GM18870 (cell line): Measurements from ENCODE around the gene NDUFB6.
"Not testable (repeated sequence)": the region's sequence is repeated elsewhere in the genome, so short reads cannot be mapped to it uniquely, and the experiment has no call there.

ENCODE experiments used
- ATAC-seq: cut with Tn5 transposase; IDR thresholded peaks from one replicate; pipeline ENCODE4 v1.9.1; 2021; ENCODE audit warnings: moderate library complexity; ENCODE audit not compliant: unreplicated experiment

NDUFB6 gene

DNA sequence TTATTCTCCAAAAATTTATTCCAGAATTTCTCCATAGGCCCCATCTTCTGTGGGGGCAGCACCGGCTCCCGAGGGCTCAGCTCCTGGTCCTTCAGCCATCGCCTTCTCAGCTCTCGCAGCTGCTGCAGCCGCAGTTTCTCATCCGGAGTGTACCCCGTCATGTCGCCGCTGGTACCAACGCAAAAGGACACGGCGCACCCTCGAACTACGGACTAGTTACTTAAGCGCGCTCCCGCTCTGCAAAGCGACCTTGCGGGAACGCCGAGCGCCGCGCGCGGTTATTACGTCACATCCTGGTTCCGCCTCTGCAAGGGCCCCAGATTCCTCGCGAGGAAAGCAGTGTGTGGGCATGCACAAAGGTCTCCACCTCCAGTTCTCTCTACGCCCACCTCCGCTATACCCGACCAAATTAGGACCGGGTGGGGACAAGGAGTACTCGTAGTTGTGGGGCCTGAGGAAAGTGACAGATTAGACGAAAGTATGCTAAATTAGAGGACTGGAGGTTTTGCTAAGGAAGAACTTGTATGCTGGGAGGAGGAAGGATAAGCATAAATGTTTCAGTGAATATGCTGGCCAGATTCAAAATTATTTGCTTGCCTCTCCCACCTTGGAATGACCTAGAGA, at the start of gene NDUFB6:
NDUFB6 (minus strand) TSS at position 260 of the 624 bp plus-strand sequence; CDS start at position 161, 99 bp downstream.
- peak; percentile 75 for ATAC-seq

GRCh38 chr9:32618261-32618660, 45.3 kb upstream of the NDUFB6 start:
- ATAC-seq = no peak

GRCh38 chr9:32606811-32607210, 33.9 kb upstream of the NDUFB6 start:
- no peak for ATAC-seq

DNA sequence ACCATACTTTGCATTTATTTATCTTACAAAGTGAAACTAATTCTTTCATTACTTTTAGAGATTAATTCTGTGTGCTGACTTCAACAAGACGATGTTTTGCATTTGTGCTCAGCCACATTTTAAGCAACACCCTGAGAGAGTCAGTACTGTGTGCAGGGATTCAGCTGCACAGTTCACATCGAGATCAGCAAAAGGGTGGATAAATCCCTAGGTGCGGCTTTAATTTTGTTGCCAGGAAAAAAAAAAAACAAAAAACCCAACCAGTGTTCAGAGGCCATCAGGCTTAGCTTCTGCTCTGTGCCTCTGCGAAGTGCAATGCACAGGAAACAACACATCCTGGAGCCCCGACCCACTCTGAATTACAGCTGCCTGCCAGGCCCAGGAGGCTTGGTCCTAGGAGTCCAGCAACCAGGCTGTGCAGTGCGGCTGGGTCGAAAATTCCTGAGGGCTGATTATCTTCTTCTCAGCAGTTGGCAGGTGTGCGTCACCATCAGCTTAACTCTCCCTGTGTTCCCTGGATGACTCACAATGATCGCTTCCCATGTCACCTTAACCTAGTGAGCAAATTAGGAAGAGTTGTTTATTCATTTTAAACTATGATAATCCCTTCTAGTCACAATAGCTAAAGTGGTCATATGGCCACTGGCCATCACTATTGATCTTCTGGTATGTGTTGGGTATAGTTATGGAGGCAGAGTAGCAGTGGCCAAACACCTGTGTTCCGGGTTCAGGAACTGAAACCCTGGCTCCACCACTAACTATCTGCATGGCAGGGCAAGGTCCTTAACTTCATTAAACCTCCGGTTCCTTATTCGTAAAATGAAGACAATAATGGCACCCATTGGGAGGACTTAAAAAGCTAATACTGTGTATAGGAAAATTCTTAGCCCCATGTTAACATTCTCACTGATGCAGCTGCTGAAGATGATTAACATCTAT, 31.2 kb upstream of the NDUFB6 start:
- peak; percentile 91 for ATAC-seq

- not testable (repeated sequence) for ATAC-seq
Measured at GRCh38 chr9:32599021-32599420, 26.1 kb upstream of the NDUFB6 start.

- ATAC-seq = no peak
Measured at GRCh38 chr9:32596936-32597335, 24.0 kb upstream of the NDUFB6 start.

- ATAC-seq = no peak
Measured at GRCh38 chr9:32596096-32596865, 23.3 kb upstream of the NDUFB6 start.

DNA sequence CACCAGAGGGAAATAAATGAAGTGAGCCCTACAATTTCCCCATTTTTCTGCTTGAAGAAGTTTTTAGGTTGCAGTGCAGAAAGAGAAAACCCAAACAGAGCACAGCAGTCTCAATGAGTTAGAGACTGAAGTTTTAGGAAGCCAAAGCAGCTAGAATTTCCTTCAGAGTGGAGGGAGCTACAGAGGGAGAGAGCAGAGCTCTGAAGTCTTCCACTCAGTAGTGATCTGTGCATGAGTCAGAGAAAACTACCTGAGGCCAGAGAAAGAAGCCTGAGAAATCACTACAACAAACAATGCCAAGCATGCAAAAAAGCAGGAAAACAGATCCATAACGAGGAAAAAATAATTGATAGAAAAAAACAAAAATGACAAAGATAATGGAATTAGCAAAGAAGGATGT, 17.9 kb upstream of the NDUFB6 start:
- ATAC-seq = no peak

DNA sequence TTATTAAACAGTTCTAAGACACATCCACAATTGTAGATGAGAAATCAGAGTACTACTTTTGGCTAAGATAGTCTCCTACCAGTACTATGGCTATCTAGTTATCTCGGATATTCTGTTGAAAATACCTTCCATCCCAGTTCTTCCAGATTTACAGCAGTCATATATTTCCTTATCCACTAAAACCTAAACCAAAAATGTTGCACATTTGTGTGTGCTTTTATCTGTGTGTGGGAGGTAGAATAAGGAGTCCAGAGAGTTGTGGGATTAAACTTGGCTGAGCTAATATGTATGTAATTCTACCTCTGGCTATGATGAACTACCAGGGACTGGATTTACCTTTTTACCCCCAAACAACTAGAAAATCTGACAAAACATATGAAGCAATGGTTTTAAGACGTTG, 17.5 kb upstream of the NDUFB6 start:
- no peak for ATAC-seq

GRCh38 chr9:32589083-32589723, 16.2 kb upstream of the NDUFB6 start:
- ATAC-seq = peak; percentile 65

- no peak for ATAC-seq
Measured at GRCh38 chr9:32587901-32588300, 14.9 kb upstream of the NDUFB6 start.

DNA sequence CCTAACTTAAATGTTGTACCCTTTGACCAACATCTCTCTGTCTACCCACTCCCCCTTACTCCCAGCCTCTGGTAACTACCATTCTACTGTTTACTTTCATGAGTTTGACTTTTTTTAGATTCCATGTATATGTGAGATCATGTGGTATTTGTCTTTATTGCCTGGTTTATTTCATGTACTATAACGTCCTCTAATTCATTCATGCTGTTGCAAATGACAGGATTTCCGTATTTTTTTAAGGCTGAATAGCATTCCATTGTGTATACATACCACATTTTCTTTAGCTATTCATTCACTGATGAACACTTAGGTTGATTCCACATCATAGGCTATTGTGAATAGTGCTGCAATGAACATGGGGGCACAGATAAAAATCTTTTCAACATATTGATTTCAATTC, 11.8 kb upstream of the NDUFB6 start:
- ATAC-seq = no peak

GRCh38 chr9:32581512-32582143, 8.7 kb upstream of the NDUFB6 start:
- peak; percentile 55 for ATAC-seq

DNA sequence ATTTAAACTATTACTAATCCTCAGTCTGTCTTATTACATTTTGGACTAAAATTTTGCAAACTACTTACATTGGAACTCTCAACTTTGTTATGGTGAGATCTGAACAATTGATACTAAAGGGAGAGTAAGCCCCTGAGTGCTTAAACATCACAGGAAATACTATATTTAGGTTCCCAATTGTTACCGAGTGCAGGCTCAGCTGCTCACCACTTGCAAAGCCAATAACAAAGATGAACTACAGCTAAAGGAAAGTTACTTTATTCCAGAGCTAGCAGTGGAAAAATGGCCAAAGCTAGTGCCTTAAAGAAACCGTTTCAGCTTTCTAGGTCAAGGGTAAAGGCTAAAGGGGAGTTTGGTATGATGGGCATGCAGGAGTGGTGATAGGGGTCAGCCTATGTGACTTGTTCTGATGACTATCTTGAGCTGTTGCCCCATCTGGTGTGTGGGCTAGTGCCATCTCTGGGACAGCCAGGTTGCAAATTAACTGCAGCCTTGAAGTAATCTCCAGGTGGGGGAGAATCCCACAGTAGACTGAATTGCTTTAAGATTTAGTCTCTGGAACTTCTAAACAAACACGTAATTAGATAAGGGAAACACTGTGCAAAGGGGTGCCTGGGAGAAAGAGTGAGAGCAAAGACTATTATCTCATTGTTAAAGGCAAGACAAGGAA, 7.8 kb upstream of the NDUFB6 start:
- ATAC-seq = no peak

GRCh38 chr9:32579706-32580331, 6.9 kb upstream of the NDUFB6 start:
- no peak for ATAC-seq

DNA sequence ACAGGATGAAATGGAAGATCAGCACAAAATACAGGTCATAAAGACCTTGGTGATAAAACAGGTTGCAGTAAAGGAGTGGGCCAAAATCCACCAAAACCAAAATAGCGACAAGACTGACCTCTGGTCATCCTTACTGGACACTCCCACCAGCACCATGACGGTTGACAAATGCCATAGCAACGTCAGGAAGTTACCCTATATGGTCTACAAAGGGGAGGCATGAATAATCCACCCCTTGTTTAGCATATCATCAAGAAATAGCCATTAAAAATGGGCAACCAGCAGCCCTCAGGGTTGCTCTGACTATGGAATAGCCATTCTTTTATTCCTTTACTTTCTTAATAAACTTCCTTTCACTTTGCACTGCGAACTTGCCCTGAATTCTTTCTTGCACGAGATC, 6.0 kb upstream of the NDUFB6 start:
- no peak for ATAC-seq

GRCh38 chr9:32577316-32577715, 4.4 kb upstream of the NDUFB6 start:
- ATAC-seq = no peak

GRCh38 chr9:32574858-32575257, 1.9 kb upstream of the NDUFB6 start:
- ATAC-seq = no peak

DNA sequence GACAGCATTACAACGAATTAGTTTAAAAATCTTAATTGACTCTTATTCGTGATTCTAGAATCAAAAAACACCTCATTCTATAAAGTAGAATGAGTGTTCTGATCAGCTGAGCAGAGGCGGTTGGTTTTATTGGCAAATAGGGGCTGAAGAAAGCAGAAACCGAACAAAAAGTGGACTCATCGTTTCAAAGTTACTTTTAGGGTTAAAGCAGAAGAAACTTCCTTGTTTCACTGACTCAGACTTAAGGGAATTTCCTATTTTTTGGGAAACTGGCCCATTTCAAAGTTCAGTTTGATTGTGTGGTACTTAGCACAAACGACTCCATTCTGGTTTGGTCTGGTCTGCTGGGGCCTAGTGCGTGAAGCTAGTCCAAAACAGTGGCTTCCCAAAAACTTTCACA, 862 bp upstream of the NDUFB6 start:
- ATAC-seq = no peak
